Sciatic nerve (tissue), 2 donors: ENCODE measurements around the gene IARS1. TPM values are rescaled to one million over a fixed set of nuclear protein-coding genes. Genes with fewer than 3 reads are reported as not detected.

Source experiments
- ATAC-seq: fragments of 200-7000 bp; cut with Tn5 transposase; one replicate; pipeline ENCODE4 v1.9.1; 2020; ENCODE audit warnings: mild to moderate bottlenecking, moderate library complexity
- DNase-seq: peaks from one replicate; pipeline ENCODE4 v3.0.0-alpha.2; 2020; ENCODE audit warnings: low spot score
- intact Hi-C: fragments of 100-400 bp; cut with DNase I; formaldehyde crosslinking; loops from one replicate; pipeline ENCODE4 v1.14.2; 2022
- total RNA-seq: library from RNA; stranded (reverse); fragmentation: NEBNext Ultra II Directional; extraction: Animal tissue kit (Norgen Biotek cat#: 25700); gene quantifications from one replicate; pipeline ENCODE4 v1.2.1, GENCODE V29; 2021
- donor health status: DM: no; HTN: no; CAD: no.
- donor health status: DM: no; HTN: no; CAD: no.

The IARS1 gene
- total RNA-seq, 1 donor from 2014 or later: 69.5 TPM

- intact Hi-C loops: no loop called here
- ATAC-seq (no peak), DNase-seq (no peak)
Measured at GRCh38 chr9:92298036-92298435, 4.5 kb upstream of the IARS1 start.

GRCh38 chr9:92297611-92298010 lies 4.1 kb upstream of the IARS1 start:
- ATAC-seq: no peak
- DNase-seq: no peak
- intact Hi-C loops: no loop called here

- intact Hi-C loops: no loop called here
- DNase-seq: no peak
- no peak for ATAC-seq
Measured at GRCh38 chr9:92295827-92296258, 2.3 kb upstream of the IARS1 start.

- DNase-seq (no peak), ATAC-seq (no peak)
- intact Hi-C loops: no loop called here
Measured at GRCh38 chr9:92295240-92295790, 1.8 kb upstream of the IARS1 start.

- intact Hi-C loops: no loop called here
- no peak for DNase-seq
- no peak for ATAC-seq
Measured at GRCh38 chr9:92294297-92294676, 790 bp upstream of the IARS1 start.

- intact Hi-C loops: no loop called here
- DNase-seq: no peak
- ATAC-seq: no peak
Measured at GRCh38 chr9:92293075-92293354, 482 bp downstream of the IARS1 start.

GRCh38 chr9:92292338-92293074 lies 991 bp downstream of the IARS1 start:
- intact Hi-C loops: no loop called here
- ATAC-seq (no peak), DNase-seq (no peak)

- DNase-seq (no peak), ATAC-seq (no peak)
- intact Hi-C loops: no loop called here
Measured at GRCh38 chr9:92291577-92291976, 1.9 kb downstream of the IARS1 start.

GRCh38 chr9:92290785-92291429 lies 2.6 kb downstream of the IARS1 start:
- DNase-seq (no peak), ATAC-seq (no peak)
- intact Hi-C loops: no loop called here

- ATAC-seq (no peak), DNase-seq (no peak)
- intact Hi-C loops: no loop called here
Measured at GRCh38 chr9:92289708-92290390, 3.6 kb downstream of the IARS1 start.

- DNase-seq (no peak), ATAC-seq (no peak)
- intact Hi-C loops: no loop called here
Measured at GRCh38 chr9:92279302-92279701, 14.2 kb downstream of the IARS1 start.

GRCh38 chr9:92278110-92278509 lies 15.4 kb downstream of the IARS1 start:
- ATAC-seq: no peak
- no peak for DNase-seq
- intact Hi-C loops: no loop called here

- intact Hi-C loops: no loop called here
- no peak for ATAC-seq
Measured at GRCh38 chr9:92276331-92277032, 17.0 kb downstream of the IARS1 start.

GRCh38 chr9:92275541-92275940 lies 18.0 kb downstream of the IARS1 start:
- ATAC-seq: no peak
- no peak for DNase-seq
- intact Hi-C loops: no loop called here

More at GRCh38 chr9:92276331-92277032, 17.0 kb downstream of the IARS1 start:
- no peak for DNase-seq

- DNase-seq: no peak
- intact Hi-C loops: no loop called here
- no peak for ATAC-seq
Measured at GRCh38 chr9:92270511-92270910, 23.0 kb downstream of the IARS1 start.

GRCh38 chr9:92266486-92266885 lies 27.0 kb downstream of the IARS1 start:
- intact Hi-C loops: no loop called here
- no peak for DNase-seq
- ATAC-seq: no peak

- intact Hi-C loops: no loop called here
- ATAC-seq: no peak
- DNase-seq: no peak
Measured at GRCh38 chr9:92265154-92265553, 28.3 kb downstream of the IARS1 start.

GRCh38 chr9:92263131-92263530 lies 30.4 kb downstream of the IARS1 start:
- DNase-seq (no peak), ATAC-seq (no peak)
- intact Hi-C loops: no loop called here

GRCh38 chr9:92257327-92257726 lies 36.2 kb downstream of the IARS1 start:
- no peak for DNase-seq
- intact Hi-C loops: no loop called here
- no peak for ATAC-seq
